Trophoblast cell (in vitro differentiated cells and primary cell): ENCODE data around the gene TEC.

Experiments used
- DNase-seq, 2 donors: peaks; one replicate each; pipeline ENCODE4 v3.0.0-alpha.2; 2016
- H2AFZ ChIP-seq: 2 replicates; pipeline ENCODE4 v1.6.1; 2013; ENCODE audit warnings: low read length, moderate library complexity, mild to moderate bottlenecking; ENCODE audit not compliant: insufficient read depth, poor library complexity
- H2AK5ac ChIP-seq: 2 replicates; pipeline ENCODE4 v1.6.1; 2013; ENCODE audit warnings: mild to moderate bottlenecking, low read length
- H2BK120ac ChIP-seq: 2 replicates; pipeline ENCODE4 v1.6.1; 2013; ENCODE audit warnings: low read length, mild to moderate bottlenecking, moderate library complexity; ENCODE audit not compliant: insufficient read depth, poor library complexity
- H2BK12ac ChIP-seq: 2 replicates; pipeline ENCODE4 v1.6.1; 2013; ENCODE audit warnings: mild to moderate bottlenecking, low read length, moderate library complexity
- H2BK5ac ChIP-seq: 2 replicates; pipeline ENCODE4 v1.6.1; 2013; ENCODE audit warnings: low read length, low read depth, moderate library complexity, mild to moderate bottlenecking; ENCODE audit not compliant: poor library complexity
- H3K14ac ChIP-seq: 2 replicates; pipeline ENCODE4 v1.6.1; 2013; ENCODE audit warnings: mild to moderate bottlenecking, low read length
- H3K18ac ChIP-seq: 2 replicates; pipeline ENCODE4 v1.6.1; 2013; ENCODE audit warnings: mild to moderate bottlenecking, low read length
- H3K23ac ChIP-seq: 2 replicates; pipeline ENCODE4 v1.6.1; 2013; ENCODE audit warnings: low read length
- H3K27ac ChIP-seq: 2 replicates; pipeline ENCODE4 v1.5.1; 2013; ENCODE audit warnings: low read depth, mild to moderate bottlenecking, inconsistent platforms, low read length, moderate library complexity
- H3K27me3 ChIP-seq: 2 replicates; pipeline ENCODE4 v1.6.1; 2013; ENCODE audit warnings: inconsistent platforms, mild to moderate bottlenecking, low read length, moderate library complexity; ENCODE audit not compliant: insufficient read depth
- H3K36me3 ChIP-seq, 2 experiments: 1 replicate in 1 of 2; 2 replicates in 1 of 2; pipeline ENCODE4 v1.6.1; 2013; ENCODE audit warnings: low read length in 2 of 2, mild to moderate bottlenecking in 2 of 2, moderate library complexity in 1 of 2; ENCODE audit not compliant: insufficient read depth in 2 of 2, control insufficient read depth in 1 of 2
- H3K4ac ChIP-seq: 2 replicates; pipeline ENCODE4 v1.6.1; 2013; ENCODE audit warnings: low read depth, mild to moderate bottlenecking, low read length, moderate library complexity
- H3K4me1 ChIP-seq, 2 experiments: 1 replicate in 1 of 2; 2 replicates in 1 of 2; pipeline ENCODE4 v1.6.1; 2013; ENCODE audit warnings: low read length in 2 of 2, mild to moderate bottlenecking in 2 of 2, moderate library complexity in 1 of 2; ENCODE audit not compliant: insufficient read depth in 2 of 2, control insufficient read depth in 1 of 2
- H3K4me2 ChIP-seq: 2 replicates; pipeline ENCODE4 v1.6.1; 2013; ENCODE audit warnings: inconsistent platforms, mild to moderate bottlenecking, low read length, moderate library complexity
- H3K4me3 ChIP-seq: 2 replicates; pipeline ENCODE4 v1.5.1; 2013; ENCODE audit warnings: mild to moderate bottlenecking, low read depth, low read length, inconsistent platforms
- H3K79me1 ChIP-seq: one replicate; pipeline ENCODE4 v1.6.1; 2013; ENCODE audit warnings: low read length
- H3K79me2 ChIP-seq: 2 replicates; pipeline ENCODE4 v1.6.1; 2013; ENCODE audit warnings: low read length, mild to moderate bottlenecking; ENCODE audit not compliant: control insufficient read depth, insufficient read depth, poor library complexity
- H3K9ac ChIP-seq: 2 replicates; pipeline ENCODE4 v1.6.1; 2013; ENCODE audit warnings: mild to moderate bottlenecking, low read length
- H3K9me3 ChIP-seq: 2 replicates; pipeline ENCODE4 v1.6.1; 2013; ENCODE audit warnings: low read depth, mild to moderate bottlenecking, control low read depth, inconsistent platforms, low read length; ENCODE audit not compliant: insufficient read depth
- H4K12ac ChIP-seq: 2 replicates; pipeline ENCODE4 v1.6.1; 2013; ENCODE audit warnings: low read depth, mild to moderate bottlenecking, low read length, moderate library complexity
- H4K8ac ChIP-seq: 2 replicates; pipeline ENCODE4 v1.6.1; 2013; ENCODE audit warnings: low read depth, mild to moderate bottlenecking, low read length, moderate library complexity
- H4K91ac ChIP-seq: one replicate; pipeline ENCODE4 v1.6.1; 2013; ENCODE audit warnings: low read depth, mild to moderate bottlenecking, low read length, moderate library complexity
- WGBS: extraction: QIAGEN DNeasy Blood & Tissue Kit; methylation state at CpG from one replicate; pipeline ENCODE4 v1.1.7; 2013; ENCODE audit warnings: missing lambda C conversion rate; ENCODE audit not compliant: insufficient read length, insufficient coverage; ENCODE audit errors: extremely low coverage; 5-methylcytosine and 5-hydroxymethylcytosine counted together

TEC gene

GRCh38 chr4:48141048-48141447, 128.6 kb downstream of the TEC start:
- Histone ChIP-seq H3K18ac (no peak overlapping the region), H3K79me1 (no peaks in the 10 kb centered on the region), H3K9ac (no peak overlapping the region), H3K4ac (no peak overlapping the region), H2BK120ac (no peak overlapping the region), H3K36me3 (no peaks in the 10 kb centered on the region), H2BK5ac (no peak overlapping the region), H3K14ac (no peak overlapping the region), H4K91ac (no peak overlapping the region), H4K12ac (no peak overlapping the region), H3K4me2 (no peak overlapping the region), H2AFZ (no peak overlapping the region), H2AK5ac (no peak overlapping the region), H3K23ac (no peak overlapping the region), H3K4me1 (peaks cover 0 to 4% of the 10 kb centered on the region in 2 experiments), H3K27ac (no peak overlapping the region), H4K8ac (no peak overlapping the region), H2BK12ac (no peak overlapping the region), H3K9me3 (no peaks in the 10 kb centered on the region), H3K27me3 (no peaks in the 10 kb centered on the region), H3K79me2 (no peaks in the 10 kb centered on the region), H3K4me3 (no peak overlapping the region)
- no CpG with 5 or more reads among the region's 2 CpGs for WGBS
- peak in 1 of 2 donors; percentile 74 for DNase-seq

- Histone ChIP-seq H2BK5ac (no peak overlapping the region), H4K12ac (no peak overlapping the region), H3K14ac (no peak overlapping the region), H3K9me3 (no peaks in the 10 kb centered on the region), H4K91ac (no peak overlapping the region), H3K4me1 (peaks cover 0 to 4% of the 10 kb centered on the region in 2 experiments), H3K9ac (no peak overlapping the region), H4K8ac (no peak overlapping the region), H3K27ac (no peak overlapping the region), H3K4ac (no peak overlapping the region), H3K79me1 (no peaks in the 10 kb centered on the region), H3K23ac (no peak overlapping the region), H2BK12ac (no peak overlapping the region), H3K36me3 (no peaks in the 10 kb centered on the region), H2AFZ (no peak overlapping the region), H3K79me2 (no peaks in the 10 kb centered on the region), H3K18ac (no peak overlapping the region), H2BK120ac (no peak overlapping the region), H3K27me3 (no peaks in the 10 kb centered on the region), H3K4me3 (no peak overlapping the region), H2AK5ac (no peak overlapping the region), H3K4me2 (no peak overlapping the region)
- no peak for DNase-seq
- WGBS = no CpG with 5 or more reads among the region's 3 CpGs
Observed at GRCh38 chr4:48139691-48140090, 129.9 kb downstream of the TEC start.

DNA sequence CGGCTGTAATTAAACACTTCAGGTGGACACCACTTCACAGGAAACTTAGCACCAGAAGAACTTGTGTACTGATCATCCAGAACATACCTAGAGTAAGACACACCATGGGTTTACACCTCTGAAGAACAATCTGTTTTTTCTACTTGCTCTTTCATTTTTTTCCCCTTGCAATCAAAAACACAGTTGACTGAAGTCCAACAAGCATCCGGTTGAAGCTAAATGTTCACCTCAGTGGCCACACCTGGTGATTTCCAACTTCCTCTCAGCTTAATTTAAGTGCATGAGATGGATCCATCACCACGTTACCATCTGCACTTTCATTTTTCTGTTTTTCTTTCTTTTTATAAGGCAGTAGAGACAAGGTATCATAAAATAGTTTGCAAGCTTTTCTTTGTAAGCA, 130.7 kb downstream of the TEC start:
- H3K9me3 ChIP-seq = no peaks in the 10 kb centered on the region
- H2AFZ ChIP-seq = no peak overlapping the region
- no peak overlapping the region for H3K14ac ChIP-seq
- H3K27me3 ChIP-seq = no peaks in the 10 kb centered on the region
- H4K8ac ChIP-seq = no peak overlapping the region
- no peaks in the 10 kb centered on the region for H3K36me3 ChIP-seq
- no peak overlapping the region for H2AK5ac ChIP-seq
- H3K4me3 ChIP-seq = no peak overlapping the region
- no peak overlapping the region for H3K4me2 ChIP-seq
- no peak overlapping the region for H3K9ac ChIP-seq
- WGBS = no CpG with 5 or more reads among the region's 3 CpGs
- H2BK120ac ChIP-seq = no peak overlapping the region
- H3K79me1 ChIP-seq = no peaks in the 10 kb centered on the region
- DNase-seq = no peak
- no peak overlapping the region for H3K4ac ChIP-seq
- no peak overlapping the region for H4K91ac ChIP-seq
- H3K79me2 ChIP-seq = no peaks in the 10 kb centered on the region
- no peak overlapping the region for H2BK5ac ChIP-seq
- no peak overlapping the region for H3K18ac ChIP-seq
- no peak overlapping the region for H3K23ac ChIP-seq
- H3K27ac ChIP-seq = no peak overlapping the region
- no peak overlapping the region for H4K12ac ChIP-seq
- H2BK12ac ChIP-seq = no peak overlapping the region
- peaks cover 0 to 4% of the 10 kb centered on the region in 2 experiments for H3K4me1 ChIP-seq

GRCh38 chr4:48138511-48138910, 131.1 kb downstream of the TEC start:
- Histone ChIP-seq H2BK5ac (no peak overlapping the region), H3K27me3 (no peaks in the 10 kb centered on the region), H3K79me1 (no peaks in the 10 kb centered on the region), H3K9ac (no peak overlapping the region), H3K18ac (no peak overlapping the region), H3K23ac (no peak overlapping the region), H4K8ac (no peak overlapping the region), H3K4me3 (no peak overlapping the region), H2BK120ac (no peak overlapping the region), H3K4me1 (peaks cover 0 to 4% of the 10 kb centered on the region in 2 experiments), H3K27ac (no peak overlapping the region), H3K36me3 (no peaks in the 10 kb centered on the region), H2AK5ac (no peak overlapping the region), H4K12ac (no peak overlapping the region), H2BK12ac (no peak overlapping the region), H4K91ac (no peak overlapping the region), H2AFZ (no peak overlapping the region), H3K4ac (no peak overlapping the region), H3K9me3 (no peaks in the 10 kb centered on the region), H3K79me2 (no peaks in the 10 kb centered on the region), H3K14ac (no peak overlapping the region), H3K4me2 (no peak overlapping the region)
- DNase-seq = no peak
- WGBS = no CpG with 5 or more reads among the region's 7 CpGs
